HEK293 (cell line): ENCODE results near the gene TRABD2A.

ENCODE experiments used
- EGR2 ChIP-seq: fragments of 450-650 bp; formaldehyde crosslinking; IDR thresholded peaks from 2 replicates; pipeline ENCODE4 v1.5.1; 2016; ENCODE audit warnings: low read depth, missing biosample characterization, missing genetic modification characterization
- GLIS2 ChIP-seq: fragments of 450-650 bp; formaldehyde crosslinking; IDR thresholded peaks from 2 replicates; pipeline ENCODE4 v1.5.1; 2016; ENCODE audit warnings: missing biosample characterization, missing genetic modification characterization
- KLF1 ChIP-seq: fragments of 450-650 bp; formaldehyde crosslinking; IDR thresholded peaks from 2 replicates; pipeline ENCODE4 v1.5.1; 2016; ENCODE audit warnings: missing biosample characterization, missing genetic modification characterization
- KLF8 ChIP-seq: fragments of 450-650 bp; formaldehyde crosslinking; IDR thresholded peaks from 2 replicates; pipeline ENCODE4 v1.5.1; 2016; ENCODE audit warnings: missing biosample characterization, missing genetic modification characterization
- SP3 ChIP-seq: fragments of 450-650 bp; formaldehyde crosslinking; IDR thresholded peaks from 2 replicates; pipeline ENCODE4 v1.5.1; 2016; ENCODE audit warnings: missing biosample characterization, missing genetic modification characterization
- TCF7L2 ChIP-seq: IDR thresholded peaks from 2 replicates; pipeline ENCODE4 v1.6.1; 2011; ENCODE audit warnings: low read depth, mild to moderate bottlenecking, inconsistent platforms, low read length, moderate library complexity, borderline replicate concordance
- YY1 ChIP-seq: fragments of 450-650 bp; formaldehyde crosslinking; IDR thresholded peaks from 2 replicates; pipeline ENCODE4 v1.5.1; 2018; ENCODE audit warnings: missing biosample characterization, missing genetic modification characterization
- ZBTB20 ChIP-seq: fragments of 450-650 bp; formaldehyde crosslinking; IDR thresholded peaks from 2 replicates; pipeline ENCODE4 v1.5.1; 2016; ENCODE audit warnings: missing biosample characterization, missing genetic modification characterization
- ZIC2 ChIP-seq: fragments of 450-650 bp; formaldehyde crosslinking; IDR thresholded peaks from 2 replicates; pipeline ENCODE4 v1.5.1; 2016; ENCODE audit warnings: missing biosample characterization, missing genetic modification characterization
- ZNF133 ChIP-seq: fragments of 450-650 bp; formaldehyde crosslinking; IDR thresholded peaks from 2 replicates; pipeline ENCODE4 v1.5.1; 2016; ENCODE audit warnings: missing biosample characterization, missing genetic modification characterization
- ZNF169 ChIP-seq: fragments of 450-650 bp; formaldehyde crosslinking; IDR thresholded peaks from 2 replicates; pipeline ENCODE4 v1.5.1; 2016; ENCODE audit warnings: missing biosample characterization, missing genetic modification characterization
- ZNF221 ChIP-seq: fragments of 450-650 bp; formaldehyde crosslinking; IDR thresholded peaks from 2 replicates; pipeline ENCODE4 v1.5.1; 2017; ENCODE audit warnings: missing biosample characterization, missing genetic modification characterization, borderline replicate concordance
- ZNF335 ChIP-seq: fragments of 450-650 bp; formaldehyde crosslinking; conservative IDR thresholded peaks from 2 replicates; pipeline ENCODE4 v1.5.1; 2016; ENCODE audit warnings: missing biosample characterization, missing genetic modification characterization
- ZNF394 ChIP-seq: fragments of 450-650 bp; formaldehyde crosslinking; IDR thresholded peaks from 2 replicates; pipeline ENCODE4 v1.5.1; 2016; ENCODE audit warnings: missing biosample characterization, missing genetic modification characterization, mild to moderate bottlenecking, moderate library complexity, borderline replicate concordance
- ZNF510 ChIP-seq: fragments of 450-650 bp; formaldehyde crosslinking; IDR thresholded peaks from 2 replicates; pipeline ENCODE4 v1.5.1; 2018; ENCODE audit warnings: mild to moderate bottlenecking, missing genetic modification characterization, missing biosample characterization; ENCODE audit not compliant: insufficient replicate concordance
- ZNF571 ChIP-seq: fragments of 450-650 bp; formaldehyde crosslinking; IDR thresholded peaks from 2 replicates; pipeline ENCODE4 v1.5.0; 2017; ENCODE audit warnings: missing biosample characterization, missing genetic modification characterization
- ZNF747 ChIP-seq: fragments of 450-650 bp; formaldehyde crosslinking; IDR thresholded peaks from 2 replicates; pipeline ENCODE4 v1.5.1; 2016; ENCODE audit warnings: missing biosample characterization, missing genetic modification characterization
- TF ChIP-seq, protein P1 (sequence below): fragments of 450-650 bp; formaldehyde crosslinking; IDR thresholded peaks from 2 replicates; pipeline ENCODE4 v1.5.1; 2016; ENCODE audit warnings: missing biosample characterization, missing genetic modification characterization
- TF ChIP-seq, protein P2 (sequence below): fragments of 450-650 bp; IDR thresholded peaks from 2 replicates; pipeline ENCODE4 v1.5.1; 2018; ENCODE audit warnings: missing biosample characterization, mild to moderate bottlenecking, missing genetic modification characterization
- TF ChIP-seq, protein P3 (sequence below): fragments of 450-650 bp; formaldehyde crosslinking; IDR thresholded peaks from 2 replicates; pipeline ENCODE4 v1.5.1; 2016; ENCODE audit warnings: missing biosample characterization, missing genetic modification characterization
- TF ChIP-seq, protein P4 (sequence below): fragments of 450-650 bp; formaldehyde crosslinking; IDR thresholded peaks from 2 replicates; pipeline ENCODE4 v1.5.1; 2016; ENCODE audit warnings: missing biosample characterization, missing genetic modification characterization, low read depth
- TF ChIP-seq, protein P5 (sequence below): fragments of 450-650 bp; formaldehyde crosslinking; IDR thresholded peaks from 2 replicates; pipeline ENCODE4 v1.5.1; 2016; ENCODE audit warnings: missing biosample characterization, missing genetic modification characterization
- TF ChIP-seq, protein P6 (sequence below): fragments of 450-650 bp; formaldehyde crosslinking; IDR thresholded peaks from 2 replicates; pipeline ENCODE4 v1.5.1; 2017; ENCODE audit warnings: missing biosample characterization, mild to moderate bottlenecking, missing genetic modification characterization, moderate library complexity
- TF ChIP-seq, protein P7 (sequence below): fragments of 450-650 bp; formaldehyde crosslinking; IDR thresholded peaks from 2 replicates; pipeline ENCODE4 v1.5.1; 2016; ENCODE audit warnings: missing biosample characterization, missing genetic modification characterization

TRABD2A gene

DNA sequence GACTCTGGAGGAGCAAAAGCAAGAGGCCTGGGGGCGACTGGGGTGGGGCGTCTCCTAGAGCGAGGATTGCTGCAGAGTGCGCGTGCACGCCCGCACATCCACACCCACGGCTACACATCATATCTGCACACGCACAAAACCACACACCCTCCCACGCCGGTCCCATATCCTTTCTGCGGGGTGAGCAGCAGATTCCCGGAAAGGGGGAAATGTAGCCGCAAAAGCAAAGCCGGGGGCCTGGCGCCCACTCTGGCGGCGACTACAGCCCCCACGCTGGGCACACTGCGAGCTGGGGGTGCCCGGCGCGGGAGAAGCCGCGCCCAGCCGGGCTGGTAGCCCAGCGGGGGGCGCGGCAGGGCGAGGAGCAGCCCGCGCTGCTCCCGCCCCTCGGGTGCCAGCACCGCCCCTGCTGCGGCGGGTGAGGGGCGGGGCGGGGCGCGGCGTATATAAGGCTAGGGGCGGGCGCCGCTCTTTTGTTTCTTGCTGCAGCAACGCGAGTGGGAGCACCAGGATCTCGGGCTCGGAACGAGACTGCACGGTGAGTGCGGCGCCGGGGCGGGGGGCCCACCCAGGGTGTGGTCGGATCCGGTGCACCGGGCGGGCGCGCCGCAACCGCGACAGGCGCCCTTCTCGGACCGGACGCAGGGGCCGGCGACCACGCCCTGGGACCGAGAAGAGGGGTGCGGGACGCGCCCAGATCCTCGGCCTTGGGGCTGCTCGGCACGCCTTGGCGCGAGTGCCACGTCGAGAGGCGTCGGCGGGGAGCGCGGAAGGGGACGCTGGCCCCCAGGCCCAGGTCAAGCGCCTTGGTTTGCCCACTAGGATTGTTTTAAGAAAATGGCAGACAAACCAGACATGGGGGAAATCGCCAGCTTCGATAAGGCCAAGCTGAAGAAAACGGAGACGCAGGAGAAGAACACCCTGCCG, 24.6 kb upstream of the TRABD2A start, which contains the start of gene TMSB10 (continued):
- peak; percentile 89; the same call in 1 of the 2 replicates for TF ChIP-seq KLF8 (tag by site-specific recombination)
- peak; percentile 74 for TF ChIP-seq ZNF335
- TF ChIP-seq EGR2 (tag by site-specific recombination): peak; percentile 98
- 0 out of 2 replicates have a peak, but pooled peaks have one; percentile 69 for TF ChIP-seq ZNF221 (tag by site-specific recombination)
- no peak for TF ChIP-seq TCF7L2
- TF ChIP-seq, protein P1, sequence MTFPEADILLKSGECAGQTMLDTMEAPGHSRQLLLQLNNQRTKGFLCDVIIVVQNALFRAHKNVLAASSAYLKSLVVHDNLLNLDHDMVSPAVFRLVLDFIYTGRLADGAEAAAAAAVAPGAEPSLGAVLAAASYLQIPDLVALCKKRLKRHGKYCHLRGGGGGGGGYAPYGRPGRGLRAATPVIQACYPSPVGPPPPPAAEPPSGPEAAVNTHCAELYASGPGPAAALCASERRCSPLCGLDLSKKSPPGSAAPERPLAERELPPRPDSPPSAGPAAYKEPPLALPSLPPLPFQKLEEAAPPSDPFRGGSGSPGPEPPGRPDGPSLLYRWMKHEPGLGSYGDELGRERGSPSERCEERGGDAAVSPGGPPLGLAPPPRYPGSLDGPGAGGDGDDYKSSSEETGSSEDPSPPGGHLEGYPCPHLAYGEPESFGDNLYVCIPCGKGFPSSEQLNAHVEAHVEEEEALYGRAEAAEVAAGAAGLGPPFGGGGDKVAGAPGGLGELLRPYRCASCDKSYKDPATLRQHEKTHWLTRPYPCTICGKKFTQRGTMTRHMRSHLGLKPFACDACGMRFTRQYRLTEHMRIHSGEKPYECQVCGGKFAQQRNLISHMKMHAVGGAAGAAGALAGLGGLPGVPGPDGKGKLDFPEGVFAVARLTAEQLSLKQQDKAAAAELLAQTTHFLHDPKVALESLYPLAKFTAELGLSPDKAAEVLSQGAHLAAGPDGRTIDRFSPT: peak; percentile 41; the same call in 1 of the 2 replicates
- TF ChIP-seq, protein P2, sequence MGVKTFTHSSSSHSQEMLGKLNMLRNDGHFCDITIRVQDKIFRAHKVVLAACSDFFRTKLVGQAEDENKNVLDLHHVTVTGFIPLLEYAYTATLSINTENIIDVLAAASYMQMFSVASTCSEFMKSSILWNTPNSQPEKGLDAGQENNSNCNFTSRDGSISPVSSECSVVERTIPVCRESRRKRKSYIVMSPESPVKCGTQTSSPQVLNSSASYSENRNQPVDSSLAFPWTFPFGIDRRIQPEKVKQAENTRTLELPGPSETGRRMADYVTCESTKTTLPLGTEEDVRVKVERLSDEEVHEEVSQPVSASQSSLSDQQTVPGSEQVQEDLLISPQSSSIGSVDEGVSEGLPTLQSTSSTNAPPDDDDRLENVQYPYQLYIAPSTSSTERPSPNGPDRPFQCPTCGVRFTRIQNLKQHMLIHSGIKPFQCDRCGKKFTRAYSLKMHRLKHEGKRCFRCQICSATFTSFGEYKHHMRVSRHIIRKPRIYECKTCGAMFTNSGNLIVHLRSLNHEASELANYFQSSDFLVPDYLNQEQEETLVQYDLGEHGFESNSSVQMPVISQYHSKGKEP (tag by site-specific recombination): 0 out of 2 replicates have a peak, but pooled peaks have one; percentile 28
- TF ChIP-seq GLIS2: peak; percentile 70
- TF ChIP-seq, protein P3, sequence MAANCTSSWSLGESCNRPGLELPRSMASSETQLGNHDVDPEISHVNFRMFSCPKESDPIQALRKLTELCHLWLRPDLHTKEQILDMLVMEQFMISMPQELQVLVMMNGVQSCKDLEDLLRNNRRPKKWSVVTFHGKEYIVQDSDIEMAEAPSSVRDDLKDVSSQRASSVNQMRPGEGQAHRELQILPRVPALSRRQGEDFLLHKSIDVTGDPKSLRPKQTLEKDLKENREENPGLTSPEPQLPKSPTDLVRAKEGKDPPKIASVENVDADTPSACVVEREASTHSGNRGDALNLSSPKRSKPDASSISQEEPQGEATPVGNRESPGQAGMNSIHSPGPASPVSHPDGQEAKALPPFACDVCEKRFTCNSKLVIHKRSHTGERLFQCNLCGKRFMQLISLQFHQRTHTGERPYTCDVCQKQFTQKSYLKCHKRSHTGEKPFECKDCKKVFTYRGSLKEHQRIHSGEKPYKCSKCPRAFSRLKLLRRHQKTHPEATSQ: 0 out of 2 replicates have a peak, but pooled peaks have one; percentile 12
- peak; percentile 53 for TF ChIP-seq YY1 (tag by site-specific recombination)
- TF ChIP-seq ZNF169 (tag by site-specific recombination): no peak
- TF ChIP-seq, protein P4, sequence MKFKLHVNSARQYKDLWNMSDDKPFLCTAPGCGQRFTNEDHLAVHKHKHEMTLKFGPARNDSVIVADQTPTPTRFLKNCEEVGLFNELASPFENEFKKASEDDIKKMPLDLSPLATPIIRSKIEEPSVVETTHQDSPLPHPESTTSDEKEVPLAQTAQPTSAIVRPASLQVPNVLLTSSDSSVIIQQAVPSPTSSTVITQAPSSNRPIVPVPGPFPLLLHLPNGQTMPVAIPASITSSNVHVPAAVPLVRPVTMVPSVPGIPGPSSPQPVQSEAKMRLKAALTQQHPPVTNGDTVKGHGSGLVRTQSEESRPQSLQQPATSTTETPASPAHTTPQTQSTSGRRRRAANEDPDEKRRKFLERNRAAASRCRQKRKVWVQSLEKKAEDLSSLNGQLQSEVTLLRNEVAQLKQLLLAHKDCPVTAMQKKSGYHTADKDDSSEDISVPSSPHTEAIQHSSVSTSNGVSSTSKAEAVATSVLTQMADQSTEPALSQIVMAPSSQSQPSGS: no peak
- TF ChIP-seq ZNF510 (tag by site-specific recombination): no peak
- no peak for TF ChIP-seq ZNF571 (tag by site-specific recombination)
- TF ChIP-seq ZIC2 (tag by site-specific recombination): peak; percentile 71
- peak; percentile 68 for TF ChIP-seq SP3 (tag by site-specific recombination)
- TF ChIP-seq KLF1 (tag by site-specific recombination): peak; percentile 90
- TF ChIP-seq ZNF394 (tag by site-specific recombination): 0 out of 2 replicates have a peak, but pooled peaks have one; percentile 48
- no peak for TF ChIP-seq ZBTB20 (tag by site-specific recombination)
- TF ChIP-seq, protein P5, sequence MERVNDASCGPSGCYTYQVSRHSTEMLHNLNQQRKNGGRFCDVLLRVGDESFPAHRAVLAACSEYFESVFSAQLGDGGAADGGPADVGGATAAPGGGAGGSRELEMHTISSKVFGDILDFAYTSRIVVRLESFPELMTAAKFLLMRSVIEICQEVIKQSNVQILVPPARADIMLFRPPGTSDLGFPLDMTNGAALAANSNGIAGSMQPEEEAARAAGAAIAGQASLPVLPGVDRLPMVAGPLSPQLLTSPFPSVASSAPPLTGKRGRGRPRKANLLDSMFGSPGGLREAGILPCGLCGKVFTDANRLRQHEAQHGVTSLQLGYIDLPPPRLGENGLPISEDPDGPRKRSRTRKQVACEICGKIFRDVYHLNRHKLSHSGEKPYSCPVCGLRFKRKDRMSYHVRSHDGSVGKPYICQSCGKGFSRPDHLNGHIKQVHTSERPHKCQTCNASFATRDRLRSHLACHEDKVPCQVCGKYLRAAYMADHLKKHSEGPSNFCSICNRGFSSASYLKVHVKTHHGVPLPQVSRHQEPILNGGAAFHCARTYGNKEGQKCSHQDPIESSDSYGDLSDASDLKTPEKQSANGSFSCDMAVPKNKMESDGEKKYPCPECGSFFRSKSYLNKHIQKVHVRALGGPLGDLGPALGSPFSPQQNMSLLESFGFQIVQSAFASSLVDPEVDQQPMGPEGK (tag by site-specific recombination): peak; percentile 79
- TF ChIP-seq ZNF133 (tag by site-specific recombination): no peak
- TF ChIP-seq, protein P6, sequence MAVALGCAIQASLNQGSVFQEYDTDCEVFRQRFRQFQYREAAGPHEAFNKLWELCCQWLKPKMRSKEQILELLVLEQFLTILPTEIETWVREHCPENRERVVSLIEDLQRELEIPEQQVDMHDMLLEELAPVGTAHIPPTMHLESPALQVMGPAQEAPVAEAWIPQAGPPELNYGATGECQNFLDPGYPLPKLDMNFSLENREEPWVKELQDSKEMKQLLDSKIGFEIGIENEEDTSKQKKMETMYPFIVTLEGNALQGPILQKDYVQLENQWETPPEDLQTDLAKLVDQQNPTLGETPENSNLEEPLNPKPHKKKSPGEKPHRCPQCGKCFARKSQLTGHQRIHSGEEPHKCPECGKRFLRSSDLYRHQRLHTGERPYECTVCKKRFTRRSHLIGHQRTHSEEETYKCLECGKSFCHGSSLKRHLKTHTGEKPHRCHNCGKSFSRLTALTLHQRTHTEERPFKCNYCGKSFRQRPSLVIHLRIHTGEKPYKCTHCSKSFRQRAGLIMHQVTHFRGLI (tag by site-specific recombination): peak; percentile 97
- TF ChIP-seq ZNF747 (tag by site-specific recombination): 0 out of 2 replicates have a peak, but pooled peaks have one; percentile 13
- TF ChIP-seq, protein P7, sequence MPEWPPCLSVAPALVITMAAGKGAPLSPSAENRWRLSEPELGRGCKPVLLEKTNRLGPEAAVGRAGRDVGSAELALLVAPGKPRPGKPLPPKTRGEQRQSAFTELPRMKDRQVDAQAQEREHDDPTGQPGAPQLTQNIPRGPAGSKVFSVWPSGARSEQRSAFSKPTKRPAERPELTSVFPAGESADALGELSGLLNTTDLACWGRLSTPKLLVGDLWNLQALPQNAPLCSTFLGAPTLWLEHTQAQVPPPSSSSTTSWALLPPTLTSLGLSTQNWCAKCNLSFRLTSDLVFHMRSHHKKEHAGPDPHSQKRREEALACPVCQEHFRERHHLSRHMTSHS (tag by site-specific recombination): no peak
